Liver (tissue), 9 donors: ENCODE data around the gene KIRREL3. TPM values are rescaled to one million over a fixed set of nuclear protein-coding genes. Genes with fewer than 3 reads are reported as not detected.

Source experiments
- DNase-seq: peaks from one replicate; pipeline ENCODE4 v3.0.0-alpha.2; 2017; ENCODE audit warnings: low spot score
- H3K27ac ChIP-seq, 2 donors: one replicate each; pipeline ENCODE4 v1.7.0; 2013; ENCODE audit warnings: inconsistent platforms in 2 of 2, low read length in 2 of 2, control low read depth in 1 of 2, low read depth in 1 of 2, mild to moderate bottlenecking in 1 of 2
- H3K27me3 ChIP-seq, 4 donors: one replicate each; pipeline versions ENCODE4 v1.6.1 to v1.7.0; 2013; ENCODE audit warnings: low read length in 3 of 4, inconsistent platforms in 1 of 4, mild to moderate bottlenecking in 1 of 4, moderate library complexity in 1 of 4; ENCODE audit not compliant: control insufficient read depth in 4 of 4, insufficient read depth in 4 of 4
- H3K36me3 ChIP-seq, 4 donors: one replicate each; pipeline versions ENCODE4 v1.6.1 to v1.7.0; 2013; ENCODE audit warnings: low read length in 3 of 4, mild to moderate bottlenecking in 3 of 4, low read depth in 1 of 4, moderate library complexity in 1 of 4; ENCODE audit not compliant: control insufficient read depth in 4 of 4, insufficient read depth in 3 of 4
- H3K4me1 ChIP-seq, 4 donors: one replicate each; pipeline versions ENCODE4 v1.6.1 to v1.7.0; 2013; ENCODE audit warnings: low read length in 3 of 4, mild to moderate bottlenecking in 3 of 4, moderate library complexity in 1 of 4; ENCODE audit not compliant: control insufficient read depth in 4 of 4, insufficient read depth in 4 of 4
- H3K4me3 ChIP-seq, 3 donors: one replicate each; pipeline versions ENCODE4 v1.6.1 to v1.7.0; 2013; ENCODE audit warnings: low read length in 3 of 3, control low read depth in 1 of 3, low read depth in 1 of 3, mild to moderate bottlenecking in 1 of 3
- H3K9ac ChIP-seq, 2 donors: one replicate each; pipeline ENCODE4 v1.7.0; 2013; ENCODE audit warnings: low read length in 2 of 2, mild to moderate bottlenecking in 2 of 2, moderate library complexity in 2 of 2, control low read depth in 1 of 2, low read depth in 1 of 2
- H3K9me3 ChIP-seq, 4 donors: one replicate each; pipeline versions ENCODE4 v1.6.1 to v1.7.0; 2013; ENCODE audit warnings: low read length in 3 of 4; ENCODE audit not compliant: control insufficient read depth in 4 of 4
- CTCF ChIP-seq: fragments of 150-350 bp; IDR thresholded peaks from 2 replicates; pipeline ENCODE4 v1.5.1; 2017; ENCODE audit warnings: improper control_type of control experiment, low read depth, low read length; ENCODE audit not compliant: missing input control
- EGR1 ChIP-seq, 2 donors: IDR thresholded peaks; 2 replicates each; pipeline ENCODE4 v1.6.1; 2016 to 2018; ENCODE audit warnings: antibody characterized with exemption in 2 of 2, low read depth in 2 of 2
- FOXA1 ChIP-seq: IDR thresholded peaks from 2 replicates; pipeline ENCODE4 v1.6.1; 2016; ENCODE audit warnings: antibody characterized with exemption
- FOXA2 ChIP-seq: IDR thresholded peaks from 2 replicates; pipeline ENCODE4 v1.6.1; 2016; ENCODE audit warnings: antibody characterized with exemption
- GABPA ChIP-seq, 2 donors: IDR thresholded peaks in 1 of 2; conservative IDR thresholded peaks in 1 of 2; 2 replicates each; pipeline ENCODE4 v1.6.1; 2016; ENCODE audit warnings: antibody characterized with exemption in 2 of 2, mild to moderate bottlenecking in 1 of 2, moderate library complexity in 1 of 2
- HNF4A ChIP-seq, 2 donors: conservative IDR thresholded peaks; 2 replicates each; pipeline ENCODE4 v1.6.1; 2016; ENCODE audit warnings: antibody characterized with exemption in 2 of 2, mild to moderate bottlenecking in 2 of 2
- HNF4G ChIP-seq: IDR thresholded peaks from 2 replicates; pipeline ENCODE4 v1.6.1; 2016; ENCODE audit warnings: antibody characterized with exemption
- JUND ChIP-seq, 2 donors: IDR thresholded peaks; 2 replicates each; pipeline ENCODE4 v1.6.1; 2016; ENCODE audit warnings: antibody characterized with exemption in 2 of 2
- MAX ChIP-seq: IDR thresholded peaks from 2 replicates; pipeline ENCODE4 v1.6.1; 2016; ENCODE audit warnings: antibody characterized with exemption
- NR2F2 ChIP-seq: IDR thresholded peaks from 2 replicates; pipeline ENCODE4 v1.6.1; 2016; ENCODE audit warnings: antibody characterized with exemption
- RAD21 ChIP-seq, 2 donors: IDR thresholded peaks; 2 replicates each; pipeline ENCODE4 v1.6.1; 2016; ENCODE audit warnings: antibody characterized with exemption in 2 of 2, mild to moderate bottlenecking in 2 of 2
- REST ChIP-seq: IDR thresholded peaks from 2 replicates; pipeline ENCODE4 v1.6.1; 2016; ENCODE audit warnings: antibody characterized with exemption, mild to moderate bottlenecking
- RXRA ChIP-seq, 2 donors: IDR thresholded peaks; 2 replicates each; pipeline ENCODE4 v1.6.1; 2017 to 2018; ENCODE audit warnings: antibody characterized with exemption in 2 of 2, mild to moderate bottlenecking in 1 of 2
- SP1 ChIP-seq: IDR thresholded peaks from 2 replicates; pipeline ENCODE4 v1.6.1; 2018; ENCODE audit warnings: antibody characterized with exemption, mild to moderate bottlenecking
- TAF1 ChIP-seq: conservative IDR thresholded peaks from 2 replicates; pipeline ENCODE4 v1.6.1; 2016; ENCODE audit warnings: antibody characterized with exemption, mild to moderate bottlenecking
- YY1 ChIP-seq: IDR thresholded peaks from 2 replicates; pipeline ENCODE4 v1.6.1; 2016; ENCODE audit warnings: antibody characterized with exemption, mild to moderate bottlenecking
- ZBTB33 ChIP-seq: IDR thresholded peaks from 2 replicates; pipeline ENCODE4 v1.6.1; 2016; ENCODE audit warnings: antibody characterized with exemption
- WGBS: extraction: QIAGEN DNeasy Blood & Tissue Kit; methylation state at CpG from one replicate; pipeline ENCODE4 v1.1.7; 2013; 5-methylcytosine and 5-hydroxymethylcytosine counted together
- polyA plus RNA-seq, 2 donors: library from polyadenylated mRNA; stranded (reverse) in 1 of 2; unstranded in 1 of 2; fragments of 200-250 nt in 1 of 2; fragments of >200 nt in 1 of 2; fragmentation: Nextera tagmentation in 1 of 2; extraction: Ambion mirVana in 1 of 2; gene quantifications; one replicate each; pipeline versions ENCODE4 v1.2.1 to v1.2.3, GENCODE V29; 2013 to 2015
- total RNA-seq, 2 donors: library from RNA; depleted of rRNA; stranded (reverse); fragments of >200 nt; gene quantifications; one replicate each; pipeline ENCODE4 v1.2.3, GENCODE V29; 2014
- TF ChIP-seq, protein P1 (sequence below): IDR thresholded peaks from 2 replicates; pipeline ENCODE4 v1.6.1; 2016; ENCODE audit warnings: antibody characterized with exemption
- donor health status: healthy.
- donor health status: healthy.
- donor health status: healthy.
- donor health status: healthy.
- donor health status: healthy.

Gene KIRREL3
- total and polyA plus RNA-seq, 4 donors = 0.03 to 0.29 (median 0.08) TPM; not detected in 1

DNA sequence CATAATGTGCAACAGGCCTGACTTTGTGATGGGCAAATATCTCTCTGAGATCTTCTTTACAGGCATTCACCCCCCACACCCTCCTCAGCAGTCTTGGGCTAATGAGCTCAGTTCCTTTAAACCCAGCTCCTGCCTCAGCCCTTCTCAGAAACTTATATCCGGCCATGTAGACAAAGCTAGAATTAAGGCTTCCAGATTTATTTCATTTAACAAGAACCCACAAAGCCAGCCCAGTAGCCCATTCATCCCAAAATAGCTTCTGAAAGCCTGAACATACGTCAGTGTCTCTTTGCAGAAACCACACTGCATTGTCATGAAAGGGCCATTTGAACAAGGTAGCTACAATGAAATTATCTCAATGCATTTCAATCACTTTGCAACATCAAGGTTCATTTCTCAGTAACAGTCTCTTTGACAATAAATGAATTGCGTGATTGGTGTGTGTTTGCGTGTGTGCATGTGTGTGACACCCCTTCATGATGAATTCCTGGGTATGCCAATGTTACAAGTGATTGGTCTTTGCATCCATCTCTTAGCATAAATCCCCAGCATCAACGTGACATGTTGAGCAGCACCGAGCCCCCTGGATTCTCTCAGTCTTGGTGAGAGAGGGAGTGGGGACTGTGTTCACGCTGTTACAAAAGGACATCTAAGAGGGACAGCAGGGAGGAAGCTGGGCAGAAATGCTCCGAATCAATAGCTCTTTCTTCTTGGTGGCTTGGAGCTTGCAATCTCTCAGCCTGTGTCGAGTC is 299.6 kb downstream of the KIRREL3 start:
- Histone ChIP-seq H3K4me1 (no peaks in the 10 kb centered on the region), H3K9ac (no peak overlapping the region), H3K36me3 (no peaks in the 10 kb centered on the region), H3K9me3 (no peaks in the 10 kb centered on the region), H3K27me3 (no peaks in the 10 kb centered on the region), H3K4me3 (no peak overlapping the region), H3K27ac (no peak overlapping the region)
- DNase-seq = no peak
- TF ChIP-seq RAD21 (IDR thresholded peaks at IDR 0.05) (no peak), GABPA (IDR thresholded peaks at IDR 0.05 in 1 of 2, conservative IDR thresholded peaks at IDR 0.05 in 1 of 2) (no peak), YY1 (no peak), HNF4G (no peak), MAX (no peak), RXRA (IDR thresholded peaks at IDR 0.05) (no peak), REST (no peak), TAF1 (no peak), JUND (IDR thresholded peaks at IDR 0.05) (no peak), EGR1 (IDR thresholded peaks at IDR 0.05; ENCODE audit: low read depth in 2 of 2) (no peak), FOXA2 (no peak), SP1 (no peak), NR2F2 (no peak), FOXA1 (no peak), ZBTB33 (no peak)
- TF ChIP-seq, protein P1, sequence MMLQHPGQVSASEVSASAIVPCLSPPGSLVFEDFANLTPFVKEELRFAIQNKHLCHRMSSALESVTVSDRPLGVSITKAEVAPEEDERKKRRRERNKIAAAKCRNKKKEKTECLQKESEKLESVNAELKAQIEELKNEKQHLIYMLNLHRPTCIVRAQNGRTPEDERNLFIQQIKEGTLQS = no peak
- WGBS = 93% methylated on average over 9 of the region's 9 CpGs

DNA sequence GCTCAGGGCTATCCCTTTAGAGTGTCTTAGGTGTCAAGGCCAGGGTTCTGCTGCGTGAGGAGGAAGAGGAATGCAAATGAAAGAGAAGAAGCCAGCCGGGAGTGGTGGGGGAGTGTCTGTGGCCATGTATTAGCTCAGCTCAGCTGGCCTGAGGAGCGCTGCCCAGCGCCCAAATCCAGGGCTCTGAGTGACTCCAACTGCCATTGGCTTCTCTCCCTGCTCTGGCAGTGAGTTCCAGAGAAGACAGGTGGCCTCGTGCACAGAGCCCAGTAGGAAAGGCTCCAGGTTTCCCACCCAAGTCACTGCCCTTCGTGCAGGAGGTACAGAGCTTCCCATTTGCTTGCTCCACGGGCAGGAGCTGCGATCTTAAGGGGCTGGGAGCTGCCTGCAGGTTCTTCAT is 302.0 kb downstream of the KIRREL3 start:
- H3K36me3 ChIP-seq = no peaks in the 10 kb centered on the region
- H3K27ac ChIP-seq = no peak overlapping the region
- DNase-seq = no peak
- no peaks in the 10 kb centered on the region for H3K4me1 ChIP-seq
- H3K4me3 ChIP-seq = no peak overlapping the region
- 58% methylated on average over 8 of the region's 8 CpGs for WGBS
- H3K27me3 ChIP-seq = no peaks in the 10 kb centered on the region
- H3K9ac ChIP-seq = no peak overlapping the region
- H3K9me3 ChIP-seq = no peaks in the 10 kb centered on the region
- TF ChIP-seq JUND (IDR thresholded peaks at IDR 0.05) (no peak), ZBTB33 (no peak), YY1 (no peak), FOXA2 (no peak), RXRA (IDR thresholded peaks at IDR 0.05) (no peak), HNF4A (conservative IDR thresholded peaks at IDR 0.05) (no peak), HNF4G (no peak), TAF1 (no peak), RAD21 (IDR thresholded peaks at IDR 0.05) (no peak), MAX (no peak), EGR1 (IDR thresholded peaks at IDR 0.05; ENCODE audit: low read depth in 2 of 2) (no peak), CTCF (no peak), NR2F2 (no peak), GABPA (IDR thresholded peaks at IDR 0.05 in 1 of 2, conservative IDR thresholded peaks at IDR 0.05 in 1 of 2) (no peak), SP1 (no peak), FOXA1 (no peak)
- TF ChIP-seq, protein P1 = no peak
